Activated naive CD8-positive, alpha-beta T cell (primary cell): Measurements from ENCODE around the gene C5AR1.
"Not testable (repeated sequence)": the region's sequence is repeated elsewhere in the genome, so short reads cannot be mapped to it uniquely, and the experiment has no call there.

ENCODE experiments used
- H3K27ac Mint-ChIP-seq: one replicate; pipeline ENCODE4 v1.8.0; 2021; ENCODE audit warnings: mixed read lengths
- H3K27me3 Mint-ChIP-seq: one replicate; pipeline ENCODE4 v1.8.0; 2021; ENCODE audit warnings: mixed read lengths
- H3K36me3 Mint-ChIP-seq: one replicate; pipeline ENCODE4 v1.8.0; 2021; ENCODE audit warnings: mixed read lengths
- H3K4me1 Mint-ChIP-seq: one replicate; pipeline ENCODE4 v1.8.0; 2021; ENCODE audit warnings: low read depth, mixed read lengths
- H3K4me3 Mint-ChIP-seq: one replicate; pipeline ENCODE4 v1.8.0; 2021; ENCODE audit warnings: mild to moderate bottlenecking, mixed read lengths
- H3K9me3 Mint-ChIP-seq: one replicate; pipeline ENCODE4 v1.8.0; 2021; ENCODE audit warnings: low read depth, mixed read lengths

The C5AR1 gene

DNA sequence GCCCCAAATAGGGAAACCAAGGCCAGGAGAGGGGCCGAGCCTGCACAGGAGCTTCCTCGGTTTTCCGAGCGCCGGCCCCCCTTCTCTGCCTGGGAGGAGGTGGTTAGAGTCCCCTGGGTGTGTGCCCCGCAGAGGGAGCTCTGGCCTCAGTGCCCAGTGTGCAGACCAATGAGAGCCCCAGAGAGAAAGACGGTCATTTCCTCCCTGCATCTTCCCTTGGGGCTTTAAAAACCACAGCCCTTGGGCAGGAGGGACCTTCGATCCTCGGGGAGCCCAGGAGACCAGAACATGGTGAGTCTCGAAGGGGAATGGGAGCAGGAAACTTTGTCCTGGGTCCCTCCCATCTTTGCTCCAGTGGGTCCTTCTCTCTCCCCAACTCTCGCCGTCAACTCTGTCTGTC is at the start of gene C5AR1:
TSS of gene C5AR1 (plus strand) at position 254 of the 400 bp plus-strand sequence. CDS start at position 289, 35 bp downstream.
- no peaks in the 10 kb centered on the region for H3K36me3 Mint-ChIP-seq
- H3K4me1 Mint-ChIP-seq = peaks cover 6% of the 10 kb centered on the region
- no peak within 1 kb of the TSS for H3K4me3 Mint-ChIP-seq
- H3K27me3 Mint-ChIP-seq = peaks cover 6% of the 10 kb centered on the region
- no peak within 1 kb of the TSS for H3K27ac Mint-ChIP-seq
- no peaks in the 10 kb centered on the region for H3K9me3 Mint-ChIP-seq

DNA sequence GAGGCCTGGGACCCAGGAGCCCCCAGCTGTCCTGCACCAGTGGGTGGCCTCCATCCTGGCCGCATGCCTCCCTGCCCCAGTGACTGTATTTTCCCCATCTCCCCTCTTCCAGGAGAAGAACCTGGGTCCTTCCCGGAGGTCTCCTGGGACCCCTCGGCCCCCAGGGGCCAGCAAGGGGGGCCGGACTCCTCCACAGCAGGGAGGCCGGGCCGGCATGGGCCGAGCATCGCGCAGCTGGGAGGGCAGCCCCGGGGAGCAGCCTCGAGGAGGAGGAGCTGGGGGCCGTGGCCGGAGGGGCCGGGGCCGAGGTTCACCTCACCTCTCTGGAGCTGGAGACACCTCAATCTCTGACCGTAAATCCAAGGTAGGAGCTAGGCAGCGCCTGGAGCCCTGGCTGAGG is 49.2 kb upstream of the C5AR1 start:
- Mint-ChIP-seq H3K4me1 (peaks cover 33% of the 10 kb centered on the region), H3K4me3 (no peak overlapping the region), H3K27me3 (no peaks in the 10 kb centered on the region), H3K27ac (peak overlapping the region; percentile 0), H3K9me3 (no peaks in the 10 kb centered on the region), H3K36me3 (peaks cover 9% of the 10 kb centered on the region)

DNA sequence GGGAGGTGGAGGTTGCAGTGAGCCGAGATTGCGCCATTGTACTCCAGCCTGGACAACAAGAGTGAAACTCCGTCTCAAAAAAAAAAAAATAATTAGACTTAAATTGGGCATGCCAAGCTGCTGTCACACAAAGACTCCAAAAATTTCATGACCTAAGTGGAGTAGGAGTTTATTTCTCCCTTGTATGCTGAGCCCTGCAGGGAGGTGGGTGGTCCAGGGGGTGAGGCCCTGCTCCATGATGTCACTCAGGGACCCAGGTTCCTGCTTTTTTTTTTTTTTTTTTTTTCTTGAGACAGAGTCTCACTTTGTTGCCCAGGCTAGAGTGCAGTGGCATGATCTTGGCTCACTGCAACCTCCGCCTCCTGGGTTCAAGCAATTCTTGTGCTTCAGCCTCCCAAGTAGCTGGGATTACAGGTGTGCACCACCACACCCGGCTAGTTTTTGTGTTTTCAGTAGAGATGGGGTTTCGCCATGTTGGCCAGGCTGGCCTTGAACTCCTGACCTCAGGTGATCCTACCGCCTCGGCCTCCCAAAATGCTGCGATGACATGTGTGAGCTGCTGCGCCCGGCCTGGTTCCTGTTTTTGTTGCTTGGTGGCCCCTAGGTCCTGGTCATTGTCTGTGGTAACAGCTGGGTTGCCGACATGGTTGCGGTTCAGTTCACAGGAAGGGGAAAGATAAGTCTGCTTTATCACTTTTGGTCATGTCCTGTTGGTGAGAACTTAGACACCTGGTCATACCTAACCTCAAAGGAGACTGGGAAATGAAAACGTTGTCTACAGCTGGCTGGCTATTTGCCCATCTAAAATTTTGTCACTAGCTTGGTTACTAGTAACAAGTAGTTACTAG is 47.5 kb upstream of the C5AR1 start:
- not testable (repeated sequence) for H3K27ac Mint-ChIP-seq, H3K36me3 Mint-ChIP-seq, H3K9me3 Mint-ChIP-seq, H3K4me3 Mint-ChIP-seq, H3K27me3 Mint-ChIP-seq
- H3K4me1 Mint-ChIP-seq = peaks cover 28% of the 10 kb centered on the region

DNA sequence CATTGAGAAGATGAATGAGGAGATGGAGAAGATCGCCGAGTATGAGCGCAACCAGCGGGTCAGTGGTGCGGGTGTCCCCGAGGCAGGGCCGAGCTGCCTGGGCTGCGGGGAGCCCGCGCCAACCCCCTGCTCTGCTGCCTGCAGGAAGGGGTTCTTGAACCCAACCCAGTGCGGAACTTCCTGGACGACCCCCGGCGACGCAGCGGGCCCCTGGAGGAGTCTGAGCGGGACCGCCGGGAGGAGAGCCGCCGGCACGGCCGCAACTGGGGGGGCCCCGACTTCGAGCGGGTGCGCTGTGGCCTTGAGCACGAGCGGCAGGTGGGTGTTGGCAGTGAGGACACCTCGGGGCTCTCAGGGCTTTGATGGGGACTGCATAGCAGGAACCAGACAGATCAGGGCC is 45.0 kb upstream of the C5AR1 start:
- Mint-ChIP-seq H3K9me3 (no peaks in the 10 kb centered on the region), H3K27ac (no peak overlapping the region), H3K27me3 (no peaks in the 10 kb centered on the region), H3K36me3 (peaks cover 4% of the 10 kb centered on the region), H3K4me1 (peaks cover 6% of the 10 kb centered on the region), H3K4me3 (no peak overlapping the region)

DNA sequence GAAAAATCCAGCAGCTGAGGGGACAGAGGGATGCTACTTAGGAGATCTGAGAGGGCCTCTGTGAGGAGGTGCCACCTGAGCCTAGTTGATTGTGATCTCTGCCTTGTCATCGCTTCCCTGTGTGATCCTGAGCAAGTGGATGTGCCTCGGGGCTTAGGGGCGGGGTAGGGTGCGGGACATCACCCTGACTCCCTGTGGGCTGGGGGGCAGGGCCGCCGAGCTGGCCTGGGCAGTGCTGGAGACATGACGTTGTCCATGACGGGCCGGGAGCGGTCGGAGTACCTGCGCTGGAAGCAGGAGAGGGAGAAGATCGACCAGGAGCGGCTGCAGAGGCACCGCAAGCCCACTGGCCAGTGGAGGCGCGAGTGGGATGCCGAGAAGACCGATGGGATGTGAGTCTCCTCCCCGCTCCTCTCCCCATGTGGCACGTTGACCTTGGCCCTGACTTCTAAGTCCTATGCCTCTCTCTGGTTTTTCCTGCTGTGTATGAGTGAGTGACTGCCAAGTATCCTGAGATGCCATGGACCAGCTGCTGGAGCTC is 43.2 kb upstream of the C5AR1 start:
- no peak overlapping the region for H3K4me3 Mint-ChIP-seq
- no peaks in the 10 kb centered on the region for H3K9me3 Mint-ChIP-seq
- no peaks in the 10 kb centered on the region for H3K4me1 Mint-ChIP-seq
- no peaks in the 10 kb centered on the region for H3K27me3 Mint-ChIP-seq
- peaks cover 2% of the 10 kb centered on the region for H3K36me3 Mint-ChIP-seq
- no peak overlapping the region for H3K27ac Mint-ChIP-seq

DNA sequence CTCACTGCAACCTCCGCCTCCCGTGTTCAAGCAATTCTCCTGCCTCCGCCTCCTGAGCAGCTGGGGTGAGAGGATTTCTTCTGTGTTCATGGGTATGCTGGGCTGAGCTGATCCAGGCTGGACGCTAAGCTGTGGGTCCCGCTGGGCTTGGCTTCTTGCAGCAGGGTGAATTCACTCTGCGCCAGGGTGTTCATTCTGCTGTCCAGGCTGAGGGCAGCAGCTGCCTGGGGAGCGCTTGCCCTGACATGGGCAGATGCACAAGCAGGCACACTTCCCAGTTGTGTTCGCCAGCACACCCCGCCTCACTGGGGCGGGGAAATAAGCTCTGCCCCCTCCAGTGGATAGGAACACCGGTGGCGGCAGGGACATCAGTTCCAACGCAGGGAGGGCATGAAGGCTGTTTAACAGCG is 42.3 kb upstream of the C5AR1 start:
- H3K36me3 Mint-ChIP-seq = peaks cover 2% of the 10 kb centered on the region
- no peaks in the 10 kb centered on the region for H3K27me3 Mint-ChIP-seq
- H3K27ac Mint-ChIP-seq = no peak overlapping the region
- no peak overlapping the region for H3K4me3 Mint-ChIP-seq
- H3K9me3 Mint-ChIP-seq = no peaks in the 10 kb centered on the region
- peaks cover 2% of the 10 kb centered on the region for H3K4me1 Mint-ChIP-seq

DNA sequence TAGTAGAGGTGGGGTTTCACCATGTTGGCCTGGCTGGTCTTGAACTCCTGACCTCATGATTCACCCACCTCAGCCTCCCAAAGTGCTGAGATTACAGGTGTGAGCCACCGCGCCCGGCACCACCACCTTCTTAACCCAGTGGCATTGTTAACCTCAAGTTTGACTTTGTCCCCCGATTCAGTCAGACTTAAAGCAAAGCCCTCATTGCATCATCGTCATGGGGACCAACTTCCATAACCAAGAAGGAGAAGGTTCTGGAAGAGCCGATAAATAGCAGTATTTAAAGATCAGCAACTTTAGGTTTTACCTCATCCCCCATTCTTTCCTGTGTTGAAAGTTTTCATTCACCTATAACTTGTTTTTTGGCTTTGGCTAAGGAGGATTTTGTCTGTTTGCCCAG is 41.6 kb upstream of the C5AR1 start:
- H3K9me3 Mint-ChIP-seq = no peaks in the 10 kb centered on the region
- peaks cover 2% of the 10 kb centered on the region for H3K36me3 Mint-ChIP-seq
- no peak overlapping the region for H3K4me3 Mint-ChIP-seq
- H3K4me1 Mint-ChIP-seq = peaks cover 8% of the 10 kb centered on the region
- H3K27ac Mint-ChIP-seq = no peak overlapping the region
- no peaks in the 10 kb centered on the region for H3K27me3 Mint-ChIP-seq

DNA sequence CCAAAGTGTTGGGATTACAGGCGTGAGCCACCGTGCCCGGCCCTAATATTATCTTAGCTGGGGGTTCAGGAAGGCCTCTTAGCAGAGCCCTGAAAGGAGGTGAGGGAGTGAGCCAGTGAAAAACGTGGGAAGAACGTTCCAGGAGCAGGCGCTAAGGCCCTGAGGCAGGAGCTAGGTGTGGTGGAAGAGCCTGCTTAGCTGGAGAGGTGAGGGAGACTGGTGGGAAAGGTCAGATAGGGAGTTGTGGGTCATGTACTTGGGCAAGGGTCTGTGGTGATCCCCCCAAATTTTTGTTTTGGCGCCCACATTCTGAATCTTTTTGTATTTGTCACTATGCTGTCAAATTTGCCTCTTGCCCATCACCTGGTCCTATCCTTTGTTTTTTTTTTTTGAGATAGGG is 40.1 kb upstream of the C5AR1 start:
- Mint-ChIP-seq H3K4me3 (no peak overlapping the region), H3K9me3 (no peaks in the 10 kb centered on the region), H3K36me3 (peaks cover 2% of the 10 kb centered on the region), H3K4me1 (peaks cover 9% of the 10 kb centered on the region), H3K27ac (no peak overlapping the region), H3K27me3 (no peaks in the 10 kb centered on the region)

DNA sequence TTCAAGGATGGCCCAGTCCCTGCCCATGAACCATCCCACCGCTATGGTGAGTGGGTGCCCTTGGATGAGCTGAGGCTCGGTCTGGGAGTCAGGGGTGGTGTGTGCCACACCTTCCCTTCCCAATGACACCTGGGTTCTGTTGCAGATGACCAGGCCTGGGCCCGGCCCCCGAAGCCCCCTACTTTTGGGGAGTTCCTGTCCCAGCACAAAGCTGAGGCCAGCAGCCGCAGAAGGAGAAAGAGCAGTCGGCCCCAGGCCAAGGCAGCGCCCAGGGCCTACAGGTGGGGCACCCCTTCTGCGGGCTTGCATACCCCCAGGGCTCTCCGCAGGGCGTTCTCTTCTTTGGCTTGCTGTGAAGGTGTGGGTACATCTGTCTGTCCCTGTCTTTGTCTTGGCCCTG is 39.3 kb upstream of the C5AR1 start:
- no peak overlapping the region for H3K27ac Mint-ChIP-seq
- H3K4me3 Mint-ChIP-seq = no peak overlapping the region
- peaks cover under 1% of the 10 kb centered on the region for H3K36me3 Mint-ChIP-seq
- no peaks in the 10 kb centered on the region for H3K9me3 Mint-ChIP-seq
- no peaks in the 10 kb centered on the region for H3K27me3 Mint-ChIP-seq
- H3K4me1 Mint-ChIP-seq = peaks cover 12% of the 10 kb centered on the region

DNA sequence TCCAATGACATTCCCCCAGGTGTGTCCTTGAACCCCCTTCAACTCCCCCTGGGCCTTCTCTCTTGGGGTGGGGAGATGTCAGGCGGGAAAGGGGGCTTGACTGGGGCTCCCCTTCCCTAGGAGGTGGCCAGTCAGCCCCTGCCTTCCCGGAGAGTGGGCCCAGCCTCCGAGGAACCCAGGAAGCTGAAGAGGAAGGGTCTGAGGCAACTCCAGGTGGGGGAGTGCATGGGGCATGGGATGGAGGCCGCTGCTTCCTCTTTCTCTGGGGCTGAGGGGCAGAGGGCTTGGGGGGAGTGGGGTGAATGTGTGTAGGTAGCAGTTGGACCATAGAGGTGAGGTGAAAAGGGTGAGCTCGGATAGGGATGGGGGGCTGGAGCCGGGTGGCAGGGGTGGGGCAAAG is 37.7 kb upstream of the C5AR1 start:
- Mint-ChIP-seq H3K27me3 (no peaks in the 10 kb centered on the region), H3K4me1 (peaks cover 18% of the 10 kb centered on the region), H3K4me3 (peak overlapping the region; percentile 83), H3K27ac (no peak overlapping the region), H3K9me3 (no peaks in the 10 kb centered on the region), H3K36me3 (no peaks in the 10 kb centered on the region)

DNA sequence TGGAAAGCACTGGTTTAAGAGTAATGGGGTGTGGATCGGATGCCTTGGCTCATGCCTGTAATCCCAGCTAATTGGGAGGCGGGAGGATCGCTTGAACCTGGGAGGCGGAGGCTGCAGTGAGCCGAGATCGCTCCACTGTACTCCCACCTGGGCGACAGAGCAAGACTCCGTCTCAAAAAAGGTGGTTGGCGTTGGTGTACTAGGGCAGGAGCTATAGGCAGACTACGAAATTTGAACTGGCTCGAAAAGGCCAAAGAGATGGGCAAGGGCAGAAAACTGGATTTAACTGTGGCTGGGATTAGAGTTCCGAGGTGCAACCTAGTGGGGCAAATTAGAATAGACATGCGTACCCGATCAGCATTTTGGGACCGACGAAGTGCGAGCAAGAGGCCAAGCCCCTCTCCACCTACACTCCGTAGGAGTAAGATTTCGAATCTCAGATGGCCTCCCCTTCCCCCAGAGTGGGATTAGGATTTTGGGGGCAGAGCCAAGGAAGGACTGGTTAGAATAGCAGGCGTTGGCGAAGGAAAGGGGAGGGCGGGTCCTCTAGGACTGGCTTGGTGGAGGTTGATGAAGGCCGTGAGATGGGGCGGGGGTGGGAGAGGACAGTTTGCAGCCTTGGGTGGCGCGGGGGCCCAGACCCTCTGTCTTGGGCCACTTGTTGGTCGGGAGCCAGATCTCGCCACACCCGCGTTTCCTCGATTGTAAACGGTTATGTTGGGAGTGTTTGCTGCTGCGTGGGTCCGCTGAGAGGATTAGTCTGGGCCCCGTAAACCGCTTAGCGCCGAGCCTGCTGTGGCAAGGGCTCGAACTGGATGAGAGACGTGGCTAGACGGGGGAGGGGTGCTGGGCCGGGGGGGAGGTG is 37.0 kb upstream of the C5AR1 start:
- peak overlapping the region; percentile 83 for H3K4me3 Mint-ChIP-seq
- peaks cover 18% of the 10 kb centered on the region for H3K4me1 Mint-ChIP-seq
- no peaks in the 10 kb centered on the region for H3K9me3 Mint-ChIP-seq
- H3K27me3 Mint-ChIP-seq = no peaks in the 10 kb centered on the region
- H3K36me3 Mint-ChIP-seq = no peaks in the 10 kb centered on the region
- H3K27ac Mint-ChIP-seq = peak overlapping the region; percentile 69

DNA sequence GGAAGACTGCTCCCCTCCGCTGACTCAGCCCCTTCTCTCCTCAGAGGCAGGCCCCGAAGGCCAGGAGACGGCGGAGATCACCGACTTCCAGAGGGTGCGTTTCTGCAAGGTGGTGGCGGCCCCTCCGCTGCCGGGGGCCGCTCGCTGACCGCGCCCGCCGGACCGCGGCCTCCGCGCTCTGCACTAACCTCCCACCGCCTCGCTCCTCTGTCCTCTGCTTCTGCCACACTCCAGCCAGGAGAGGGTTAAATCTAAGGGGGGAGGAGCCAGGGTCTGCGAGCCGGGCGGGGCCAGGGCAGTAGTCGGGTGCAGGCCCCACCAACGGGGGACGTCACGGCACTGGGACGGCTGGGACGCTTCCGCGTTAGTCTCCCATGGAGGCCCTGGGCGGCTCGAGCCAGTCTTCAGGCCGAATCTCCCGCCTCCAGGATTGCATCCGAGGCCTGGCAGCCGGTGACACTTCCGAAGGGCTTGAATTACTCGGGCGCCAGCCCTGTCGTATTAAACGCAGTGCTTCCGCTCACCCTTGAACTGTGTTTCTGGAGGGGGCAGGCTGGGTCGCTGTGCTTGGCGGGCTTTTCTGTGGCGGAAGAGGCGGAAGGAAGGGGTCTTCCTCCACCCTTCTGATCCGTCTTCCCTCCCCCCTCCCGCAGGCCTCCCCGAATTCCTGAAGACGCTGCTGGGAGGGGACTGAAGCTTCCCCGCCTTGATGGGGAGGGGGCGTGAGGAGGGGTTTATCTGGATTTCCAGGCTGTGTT is 36.2 kb upstream of the C5AR1 start:
- no peaks in the 10 kb centered on the region for H3K9me3 Mint-ChIP-seq
- peak overlapping the region; percentile 95 for H3K27ac Mint-ChIP-seq
- H3K36me3 Mint-ChIP-seq = no peaks in the 10 kb centered on the region
- H3K27me3 Mint-ChIP-seq = no peaks in the 10 kb centered on the region
- H3K4me1 Mint-ChIP-seq = peaks cover 18% of the 10 kb centered on the region
- peak overlapping the region; percentile 93 for H3K4me3 Mint-ChIP-seq

DNA sequence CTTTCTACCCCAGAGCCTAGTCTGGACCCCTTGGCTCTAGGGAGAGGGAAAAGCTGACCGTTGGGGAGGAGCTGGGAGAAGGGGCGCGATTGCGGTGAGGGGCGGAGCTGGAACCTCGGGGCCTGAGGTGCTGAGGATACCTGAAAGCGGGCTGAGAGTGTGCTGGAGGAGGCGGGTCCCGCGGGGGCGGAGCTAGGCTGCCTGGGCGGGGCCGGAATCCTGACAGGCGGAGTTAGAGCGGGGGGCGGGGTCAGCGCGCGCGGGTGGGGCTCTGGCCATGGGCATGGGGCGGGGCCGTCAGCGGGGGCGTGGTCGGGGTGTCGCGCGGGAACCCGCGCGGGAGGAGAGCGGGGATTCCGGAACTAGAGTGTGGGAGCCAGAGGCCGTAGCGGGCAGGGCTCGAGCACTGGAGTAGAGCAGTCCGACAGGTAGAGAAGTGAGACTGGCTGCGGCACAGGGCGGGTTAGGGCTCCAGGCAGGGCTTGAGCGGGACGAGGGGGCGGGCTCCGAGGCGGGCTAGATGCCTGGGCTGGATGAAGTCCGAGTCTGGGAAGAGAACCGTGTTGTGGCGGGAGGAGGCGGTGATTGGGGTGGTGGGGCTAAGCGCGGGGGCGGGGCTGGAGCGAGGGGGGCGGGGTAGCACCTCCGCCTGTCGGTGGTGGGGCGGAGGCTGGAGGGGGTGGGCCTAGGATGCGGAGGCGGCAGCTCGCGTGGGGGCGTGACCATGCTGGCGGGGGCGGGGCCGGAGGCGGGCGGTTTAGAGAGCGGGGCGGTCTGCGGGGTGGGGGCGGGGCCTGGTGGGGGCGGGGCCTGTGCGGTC is 35.4 kb upstream of the C5AR1 start, which contains the start of gene INAFM1:
TSS of gene INAFM1 (plus strand) at position 815 of the 820 bp plus-strand sequence. CDS start 35 bp downstream, outside the sequence.
- peak within 1 kb of the TSS; percentile 95 for H3K27ac Mint-ChIP-seq
- no peaks in the 10 kb centered on the region for H3K36me3 Mint-ChIP-seq
- H3K4me1 Mint-ChIP-seq = peaks cover 18% of the 10 kb centered on the region

More for the DNA sequence above, 35.4 kb upstream of the C5AR1 start, which contains the start of gene INAFM1:
- no peaks in the 10 kb centered on the region for H3K9me3 Mint-ChIP-seq
- no peaks in the 10 kb centered on the region for H3K27me3 Mint-ChIP-seq
- H3K4me3 Mint-ChIP-seq = peak within 1 kb of the TSS; percentile 93
